Thyroid gland (tissue), 4 donors: Measurements from ENCODE around the gene PTCH1.

Experiments
- CTCF ChIP-seq, 6 experiments: fragments of 200-600 bp in 3 of 6; fragments of 450-650 bp in 3 of 6; sonication (generic) in 3 of 6; IDR thresholded peaks; one replicate each; pipeline ENCODE4 v1.5.1; 2016 to 2019; ENCODE audit warnings: antibody characterized with exemption in 6 of 6, mild to moderate bottlenecking in 2 of 6, inconsistent platforms in 1 of 6, moderate library complexity in 1 of 6
- POLR2A ChIP-seq, 2 donors: fragments of 450-650 bp; IDR thresholded peaks; one replicate each; pipeline ENCODE4 v1.6.1; 2017; ENCODE audit warnings: antibody characterized with exemption in 2 of 2, mild to moderate bottlenecking in 2 of 2, moderate library complexity in 1 of 2

- TF ChIP-seq CTCF (IDR thresholded peaks at IDR 0.05), result no peak
- TF ChIP-seq POLR2A (IDR thresholded peaks at IDR 0.05), result no peak
Observed at GRCh38 chr9:95511952-95512708, 4.6 kb downstream of the PTCH1 start.
